CD4-positive, alpha-beta T cell treated with Interleukin-4 for 4 hours (primary cell): Measurements from ENCODE around the gene NME7.
"Not testable (repeated sequence)": the region's sequence is repeated elsewhere in the genome, so short reads cannot be mapped to it uniquely, and the experiment has no call there.

Experiments used
- DNase-seq: peaks from one replicate; pipeline ENCODE4 v3.0.0-alpha.2; 2020

NME7 gene

GRCh38 chr1:169207797-169208520 is 159.6 kb downstream of the NME7 start:
- no peak for DNase-seq

- DNase-seq: no peak
These were observed 163.4 kb downstream of the NME7 start for GRCh38 chr1:169204157-169204556.

GRCh38 chr1:169202791-169203665 is 164.6 kb downstream of the NME7 start:
- DNase-seq: no peak

- no peak for DNase-seq
These were observed 166.4 kb downstream of the NME7 start for GRCh38 chr1:169201084-169201619.

- no peak for DNase-seq
These were observed 167.3 kb downstream of the NME7 start for GRCh38 chr1:169200319-169200718.

GRCh38 chr1:169196581-169196980 is 171.0 kb downstream of the NME7 start:
- DNase-seq: no peak

GRCh38 chr1:169196161-169196560 is 171.4 kb downstream of the NME7 start:
- no peak for DNase-seq

- DNase-seq: no peak
These were observed 174.3 kb downstream of the NME7 start for GRCh38 chr1:169193191-169193850.

GRCh38 chr1:169186106-169186505 is 181.5 kb downstream of the NME7 start:
- DNase-seq: no peak

GRCh38 chr1:169184812-169185211 is 182.8 kb downstream of the NME7 start:
- no peak for DNase-seq

GRCh38 chr1:169180174-169180573 is 187.4 kb downstream of the NME7 start:
- DNase-seq: no peak

GRCh38 chr1:169179431-169179830 is 188.2 kb downstream of the NME7 start:
- DNase-seq: not testable (repeated sequence)

- no peak for DNase-seq
These were observed 192.1 kb downstream of the NME7 start for GRCh38 chr1:169175461-169175860.

- no peak for DNase-seq
These were observed 204.5 kb downstream of the NME7 start for GRCh38 chr1:169163059-169163458.

- no peak for DNase-seq
These were observed 206.0 kb downstream of the NME7 start for GRCh38 chr1:169161496-169162194.

- DNase-seq: no peak
These were observed 206.6 kb downstream of the NME7 start for GRCh38 chr1:169160845-169161495.

GRCh38 chr1:169156580-169156979 is 211.0 kb downstream of the NME7 start:
- DNase-seq: no peak

- no peak for DNase-seq
These were observed 211.9 kb downstream of the NME7 start for GRCh38 chr1:169155675-169156074.

GRCh38 chr1:169151338-169151837 is 216.2 kb downstream of the NME7 start:
- no peak for DNase-seq

- no peak for DNase-seq
These were observed 216.8 kb downstream of the NME7 start for GRCh38 chr1:169150641-169151337.
